Stimulated activated CD4-positive, alpha-beta T cell treated with anti-CD3 and anti-CD28 coated beads, TNF-alpha, amount 100 ng/mL, for 48 hours (primary cell): Measurements from ENCODE around the gene SLC5A3.

Experiments
- DNase-seq, 3 donors: peaks; one replicate each; pipeline ENCODE4 v3.0.0-alpha.2; 2020; ENCODE audit warnings: low read depth in 3 of 3

SLC5A3 gene

DNA sequence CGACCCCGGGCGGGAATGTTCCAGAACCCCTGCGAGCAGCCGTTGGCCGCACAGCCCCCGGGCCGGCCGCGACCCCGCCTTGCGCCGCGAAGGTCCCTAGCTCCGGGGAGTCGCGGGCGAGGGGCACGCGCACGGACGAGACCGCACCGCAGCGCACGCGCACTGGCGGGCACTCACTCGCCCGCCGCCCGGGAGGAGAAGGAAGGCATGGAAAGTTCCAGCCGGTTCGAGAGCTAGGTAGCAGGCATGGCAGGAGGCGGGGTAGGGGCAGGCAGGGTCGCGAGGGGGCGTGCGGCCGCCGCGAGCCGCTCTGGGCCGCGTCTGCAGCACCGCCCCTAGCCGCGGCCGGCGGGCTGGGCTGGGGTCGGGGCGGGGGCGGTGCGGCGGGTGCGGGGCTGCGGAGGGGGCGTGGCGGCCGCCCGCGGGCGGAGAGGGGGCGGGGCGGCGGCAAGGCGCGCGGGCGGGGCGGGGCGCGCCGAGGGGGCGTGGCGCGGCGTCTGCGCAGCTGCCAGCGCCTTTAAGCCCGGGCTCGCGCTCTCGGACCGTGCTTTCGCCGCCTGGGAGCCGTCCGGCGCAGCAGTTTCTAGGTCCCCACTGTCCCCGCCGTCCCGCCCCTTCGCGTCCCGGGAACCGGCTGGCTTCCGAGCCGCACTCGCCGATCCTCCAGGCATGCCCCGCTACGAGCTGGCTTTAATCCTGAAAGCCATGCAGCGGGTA, at the start of gene SLC5A3, which contains the start of gene MRPS6:
Gene SLC5A3 (plus strand): TSS at position 547 of the 717 bp plus-strand sequence. CDS start 21,621 bp downstream, outside the sequence.
Gene MRPS6 (plus strand): TSS at position 547 of the 717 bp plus-strand sequence. CDS start 123 bp downstream, at position 670.
- DNase-seq = peak; percentile 41 to 73 (median 54)

DNA sequence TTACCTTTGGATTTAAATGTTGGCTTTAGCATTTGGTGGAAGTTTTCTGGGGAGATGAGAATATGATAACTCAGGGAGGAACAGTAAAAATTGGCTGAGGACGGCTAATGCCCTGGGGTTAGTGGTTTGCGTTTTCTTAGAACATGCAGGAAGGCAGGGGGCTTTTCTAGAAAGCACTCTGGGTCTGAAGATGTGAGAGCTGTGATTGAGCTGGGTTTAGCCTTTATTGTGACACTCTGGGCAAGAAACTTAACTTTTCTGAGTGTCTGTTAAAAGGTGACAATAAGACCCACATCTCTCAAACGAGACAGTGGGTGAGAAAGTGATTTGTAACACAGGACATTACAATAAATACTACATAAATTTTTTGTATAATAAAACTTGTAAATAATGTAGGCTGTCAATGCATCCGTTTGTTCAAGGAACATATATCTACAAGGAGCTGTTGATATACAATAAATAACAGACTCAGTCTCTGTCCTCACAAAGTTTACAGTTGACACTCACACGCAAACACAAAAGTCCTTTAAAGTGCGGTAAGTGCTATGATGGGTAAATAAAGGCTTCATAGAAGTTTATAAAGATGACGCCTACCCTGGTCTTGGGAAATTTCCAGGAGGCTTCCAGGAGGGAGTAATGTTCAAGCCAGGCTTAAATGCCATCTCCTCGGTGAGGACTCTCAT, 49.5 kb upstream of the SLC5A3 start:
- no peak for DNase-seq

- no peak for DNase-seq
These were observed 49.0 kb upstream of the SLC5A3 start for GRCh38 chr21:34024374-34024693.

DNA sequence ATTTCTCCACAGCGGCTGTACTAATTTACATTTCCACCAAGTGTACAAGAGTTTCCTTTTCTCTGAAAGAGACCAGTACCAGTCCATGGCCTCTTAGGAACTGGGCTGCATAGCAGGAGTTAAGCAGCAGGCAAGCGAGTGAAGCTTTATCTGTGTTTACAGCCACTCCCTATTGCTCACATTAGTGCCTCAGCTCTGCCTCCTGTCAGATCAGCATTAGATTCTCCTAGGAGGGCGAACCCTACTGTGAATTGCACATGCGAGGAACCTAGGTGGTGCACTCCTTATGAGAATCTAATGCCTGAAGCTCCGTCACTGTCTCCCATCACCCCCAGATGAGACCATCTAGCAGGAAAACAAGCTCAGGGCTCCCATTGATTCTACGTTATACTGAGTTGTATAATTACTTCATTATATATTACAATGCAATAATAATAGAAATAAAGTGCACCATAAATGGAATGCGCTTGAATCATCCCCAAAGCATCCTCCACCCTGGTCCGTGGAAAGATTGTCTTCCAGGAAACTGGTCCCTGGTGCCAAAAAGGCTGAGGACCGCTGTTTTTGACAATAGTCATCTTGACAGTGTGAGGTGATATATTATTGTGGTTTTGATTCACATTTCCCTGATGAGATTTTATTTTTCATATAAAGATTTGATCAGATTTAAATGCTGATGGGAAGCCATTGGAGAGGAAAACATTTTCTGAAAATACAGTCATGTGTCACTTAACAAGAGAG, 45.5 kb upstream of the SLC5A3 start:
- DNase-seq = no peak

GRCh38 chr21:34029743-34030528, 43.4 kb upstream of the SLC5A3 start:
- DNase-seq = peak; percentile 18 to 54 (median 36)

- DNase-seq = peak in 2 of 3 donors; percentile 17 to 35
These were observed 41.5 kb upstream of the SLC5A3 start for GRCh38 chr21:34031835-34032370.

DNA sequence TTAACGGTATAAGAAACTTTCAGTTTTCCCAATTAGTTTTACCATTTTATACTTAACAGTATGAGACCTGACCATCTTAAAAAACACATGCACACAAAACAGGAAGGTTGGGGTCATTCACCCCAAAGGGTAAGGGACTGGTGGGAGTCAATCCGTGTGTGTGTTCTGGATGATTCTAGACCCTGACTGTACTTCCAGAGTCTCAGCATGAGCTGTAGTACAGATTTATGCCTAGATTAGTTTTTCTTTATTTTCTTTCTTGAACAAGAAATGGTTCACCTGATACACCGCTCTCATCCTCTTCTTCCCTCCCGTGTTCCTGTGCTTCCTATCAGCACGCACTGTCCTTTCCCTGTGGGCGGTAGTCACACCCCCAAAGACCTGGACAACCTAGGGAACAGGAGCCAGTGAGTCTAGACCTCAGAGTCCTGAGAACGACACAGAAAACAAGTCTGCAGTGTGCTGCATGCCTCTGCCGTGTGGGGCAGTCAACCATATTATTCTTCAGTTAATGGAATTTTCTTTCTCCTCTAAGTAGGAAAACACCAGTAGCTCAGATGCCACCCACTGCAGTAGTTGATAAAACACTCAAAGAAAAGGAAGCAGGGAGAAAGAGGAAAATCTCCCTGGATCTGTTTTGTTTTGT, 38.9 kb upstream of the SLC5A3 start:
- DNase-seq = no peak

GRCh38 chr21:34035619-34036354, 37.6 kb upstream of the SLC5A3 start:
- DNase-seq = no peak

GRCh38 chr21:34037009-34037795, 36.2 kb upstream of the SLC5A3 start:
- no peak for DNase-seq

DNA sequence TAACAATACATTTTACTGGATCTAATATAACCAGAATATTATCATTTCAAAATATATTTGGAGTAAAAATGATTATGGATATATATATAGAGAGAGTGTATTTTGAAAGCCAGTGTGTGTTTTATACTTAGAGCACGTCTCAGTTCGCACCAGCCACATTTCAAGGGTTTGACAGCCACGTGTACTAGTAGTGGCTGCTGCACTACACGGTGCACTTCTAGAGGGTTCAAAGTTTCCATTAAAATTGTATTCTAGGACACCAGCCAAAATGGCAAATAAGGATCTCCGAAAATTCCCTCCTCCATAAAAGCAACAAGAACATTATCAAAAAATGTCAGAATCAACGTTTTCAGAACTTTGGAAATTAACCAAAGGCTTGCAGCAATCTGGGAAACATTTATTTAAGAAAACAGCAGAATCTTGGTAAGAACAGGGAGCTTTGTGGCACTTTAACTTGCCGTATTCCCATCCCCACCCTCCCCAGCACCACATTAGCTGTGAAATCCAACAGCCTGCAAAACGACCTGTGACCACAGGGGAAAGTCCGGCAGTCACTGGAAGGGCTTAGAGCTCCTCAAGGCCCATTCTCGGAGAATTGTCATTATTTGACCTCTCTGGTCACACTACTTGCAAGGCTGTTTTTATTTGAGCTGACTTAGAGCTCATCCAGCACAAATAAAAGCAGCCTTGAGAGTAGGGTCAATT, 33.5 kb upstream of the SLC5A3 start:
- DNase-seq = no peak

DNA sequence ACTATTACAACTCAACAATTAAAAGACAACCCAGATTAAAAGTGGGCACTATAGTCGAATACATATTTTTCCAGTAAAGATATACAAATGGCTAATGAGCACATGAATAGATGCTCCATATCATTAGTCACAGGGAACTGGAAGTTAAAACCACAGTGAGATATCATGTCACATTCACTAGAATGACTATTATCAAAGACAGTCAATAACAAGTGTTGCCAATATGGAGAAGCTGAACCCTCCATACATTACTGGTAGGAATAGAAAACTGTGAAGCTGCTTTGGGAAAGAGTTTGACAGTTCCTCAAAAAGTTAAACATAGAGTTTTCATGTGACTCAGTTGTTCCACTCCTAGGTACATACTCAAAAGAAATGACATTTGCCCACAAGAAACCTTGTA, 30.6 kb upstream of the SLC5A3 start:
- DNase-seq = no peak

- DNase-seq = no peak
These were observed 30.0 kb upstream of the SLC5A3 start for GRCh38 chr21:34043333-34043732.

GRCh38 chr21:34046917-34047316, 26.5 kb upstream of the SLC5A3 start:
- DNase-seq = no peak

DNA sequence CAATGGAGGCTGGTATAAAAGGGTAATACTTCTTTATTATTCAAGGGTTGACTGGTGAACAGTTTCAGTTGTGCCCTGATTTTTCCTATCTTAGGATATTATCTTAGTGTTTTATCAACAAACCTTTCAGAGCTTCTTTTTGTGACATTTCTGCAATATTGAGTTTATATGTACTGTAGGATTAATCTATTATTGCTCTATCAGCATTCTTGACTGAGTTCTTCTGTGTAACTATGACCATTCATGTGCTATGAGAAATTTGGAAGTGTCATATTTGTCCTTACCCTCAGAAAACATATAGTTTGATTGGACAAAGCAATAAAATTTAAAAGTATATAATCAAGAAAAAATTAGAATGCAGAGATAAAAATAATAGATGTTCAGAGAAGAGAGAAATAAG, 25.5 kb upstream of the SLC5A3 start:
- DNase-seq = no peak

GRCh38 chr21:34052171-34052570, 21.2 kb upstream of the SLC5A3 start:
- no peak for DNase-seq

DNA sequence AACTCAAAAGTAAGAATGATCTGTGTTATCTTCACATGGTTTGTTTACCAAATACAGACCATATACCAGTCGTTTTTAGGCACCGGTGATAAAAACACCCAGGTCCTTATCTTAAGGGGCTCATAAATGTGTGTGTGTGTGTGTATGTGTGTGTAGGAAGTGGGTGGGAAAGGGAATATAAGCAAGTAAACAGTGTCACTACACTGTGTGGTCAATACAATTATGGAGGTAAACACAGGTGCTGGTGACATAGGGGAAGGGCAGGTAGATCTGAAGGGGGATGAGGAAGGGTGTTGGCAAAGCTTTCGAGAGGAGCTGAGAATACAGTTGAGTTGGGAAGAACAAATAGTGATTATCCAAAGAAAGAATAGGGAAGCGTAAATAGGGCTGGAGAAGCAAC, 19.1 kb upstream of the SLC5A3 start:
- no peak for DNase-seq

DNA sequence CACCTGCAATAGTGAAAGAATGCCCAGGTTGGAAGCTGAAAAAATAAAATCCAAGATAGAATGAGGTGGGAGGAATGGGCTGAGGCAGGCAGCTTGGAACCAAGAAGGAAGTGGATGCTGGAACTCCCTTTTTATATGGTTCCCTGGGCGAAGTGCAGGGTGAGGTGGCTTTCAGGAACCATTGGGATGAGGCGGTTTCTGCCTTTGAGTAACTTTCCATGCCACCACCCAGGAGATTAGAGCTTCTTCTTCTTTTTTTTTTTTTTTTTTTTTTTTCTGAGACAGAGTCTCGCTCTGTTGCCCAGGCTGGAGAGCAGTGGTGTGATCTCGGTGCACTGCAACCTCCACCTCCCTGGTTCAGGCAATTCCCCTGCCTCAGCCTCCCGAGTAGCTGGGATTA, 17.8 kb upstream of the SLC5A3 start:
- no peak for DNase-seq

DNA sequence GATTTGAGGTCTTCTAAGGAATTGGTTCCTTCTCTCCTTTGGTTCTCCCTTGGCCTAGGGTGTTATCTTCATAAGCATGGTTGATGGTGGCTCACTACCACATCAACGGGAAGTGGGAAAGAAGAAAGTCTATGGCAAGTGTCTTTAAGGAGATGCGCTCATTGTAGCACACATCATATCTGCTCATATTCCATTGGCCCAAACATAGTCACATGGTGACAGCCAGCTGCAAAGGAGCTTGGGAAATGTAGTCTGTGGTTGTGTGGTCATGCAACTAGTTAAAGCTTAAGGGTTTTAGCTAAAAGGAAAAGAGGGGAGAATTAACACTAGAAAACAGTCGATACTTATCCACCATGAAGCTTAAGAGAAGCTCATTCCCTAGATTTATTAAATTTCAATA, 11.4 kb upstream of the SLC5A3 start:
- DNase-seq = no peak

DNA sequence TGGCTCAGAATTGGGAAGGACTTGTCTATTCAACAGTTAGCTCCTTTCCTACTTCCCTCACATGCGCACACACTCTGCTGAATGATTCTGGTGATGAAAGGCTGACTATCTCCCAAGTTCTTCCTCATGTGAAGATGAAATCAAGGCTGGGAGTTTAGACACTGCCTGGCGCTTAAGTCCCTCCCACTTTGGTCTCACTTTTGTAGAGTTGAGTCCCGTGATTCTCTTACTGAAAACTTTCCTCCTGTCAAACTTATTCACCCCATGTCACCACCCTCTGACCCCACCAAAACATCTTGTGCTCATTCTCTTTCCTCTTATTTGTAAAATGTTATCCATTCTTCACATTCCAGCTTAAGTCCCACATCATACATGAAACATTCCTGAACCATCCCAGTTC, 8.4 kb upstream of the SLC5A3 start:
- no peak for DNase-seq
